Endodermal cell (in vitro differentiated cells): ENCODE results near the gene SPPL3. TPM values are rescaled to one million over a fixed set of nuclear protein-coding genes. Genes with fewer than 3 reads are reported as not detected.
"Not testable (repeated sequence)": the region's sequence is repeated elsewhere in the genome, so short reads cannot be mapped to it uniquely, and the experiment has no call there.

Experiments used
- DNase-seq: peaks from one replicate; pipeline ENCODE4 v3.0.0-alpha.2; 2017
- H3K27ac ChIP-seq: 2 replicates; pipeline ENCODE4 v1.5.1; 2013; ENCODE audit warnings: mild to moderate bottlenecking, low read depth, low read length, moderate library complexity
- H3K27me3 ChIP-seq: 2 replicates; pipeline ENCODE4 v1.6.1; 2013; ENCODE audit warnings: mild to moderate bottlenecking, low read length, moderate library complexity; ENCODE audit not compliant: insufficient read depth, control insufficient read depth, poor library complexity, severe bottlenecking
- H3K36me3 ChIP-seq: 2 replicates; pipeline ENCODE4 v1.7.0; 2013; ENCODE audit warnings: mild to moderate bottlenecking, low read length, moderate library complexity; ENCODE audit not compliant: control insufficient read depth, insufficient read depth
- H3K4me1 ChIP-seq: one replicate; pipeline ENCODE4 v1.7.0; 2013; ENCODE audit warnings: low read length; ENCODE audit not compliant: control insufficient read depth, insufficient read depth
- H3K4me3 ChIP-seq: 2 replicates; pipeline ENCODE4 v1.5.1; 2013; ENCODE audit warnings: mild to moderate bottlenecking, low read length, moderate library complexity
- H3K9ac ChIP-seq: 2 replicates; pipeline ENCODE4 v1.6.1; 2013; ENCODE audit warnings: mild to moderate bottlenecking, low read length, moderate library complexity; ENCODE audit not compliant: poor library complexity, severe bottlenecking; ENCODE audit errors: extremely low read depth
- H3K9me3 ChIP-seq: 2 replicates; pipeline ENCODE4 v1.6.1; 2013; ENCODE audit warnings: mild to moderate bottlenecking, low read length, moderate library complexity; ENCODE audit not compliant: control insufficient read depth
- H3K27ac Mint-ChIP-seq: 2 replicates; pipeline ENCODE4 v1.8.0; 2020; ENCODE audit warnings: mixed read lengths
- H3K27me3 Mint-ChIP-seq: 2 replicates; pipeline ENCODE4 v1.8.0; 2021; ENCODE audit warnings: mild to moderate bottlenecking, mixed read lengths; ENCODE audit not compliant: insufficient read depth
- H3K36me3 Mint-ChIP-seq: 2 replicates; pipeline ENCODE4 v1.8.0; 2020; ENCODE audit warnings: low read depth, mixed read lengths
- H3K4me1 Mint-ChIP-seq: 2 replicates; pipeline ENCODE4 v1.8.0; 2020; ENCODE audit warnings: mixed read lengths
- H3K4me3 Mint-ChIP-seq: 2 replicates; pipeline ENCODE4 v1.8.0; 2020; ENCODE audit warnings: mild to moderate bottlenecking, moderate library complexity, mixed read lengths
- H3K9me3 Mint-ChIP-seq: 2 replicates; pipeline ENCODE4 v1.8.0; 2020; ENCODE audit warnings: mild to moderate bottlenecking, mixed read lengths
- WGBS, 2 experiments: methylation state at CpG; one replicate each; pipeline versions ENCODE4 v1.1.5 to v1.1.7; 2013; ENCODE audit warnings: missing lambda C conversion rate in 2 of 2, mixed read lengths in 1 of 2; ENCODE audit not compliant: insufficient coverage in 1 of 2, insufficient read length in 1 of 2; 5-methylcytosine and 5-hydroxymethylcytosine counted together
- total RNA-seq, 2 donors: library from RNA; stranded (reverse); fragmentation: NEBNext Ultra II Directional in 1 of 2; extraction: Animal tissue kit (Norgen Biotek cat#: 25700) in 1 of 2; gene quantifications; 2 replicates in 1 of 2; 3 replicates in 1 of 2; pipeline ENCODE4 v1.2.1, GENCODE V29; 2021
- TF ChIP-seq, protein P1 (sequence below): fragments of 200-600 bp; sonication (generic); conservative IDR thresholded peaks from 2 replicates; pipeline ENCODE4 v1.5.0; 2021; ENCODE audit warnings: antibody characterized with exemption, mild to moderate bottlenecking

The SPPL3 gene
- total RNA-seq, 2 donors from 2014 or later, result 41.1 to 46.8 TPM

DNA sequence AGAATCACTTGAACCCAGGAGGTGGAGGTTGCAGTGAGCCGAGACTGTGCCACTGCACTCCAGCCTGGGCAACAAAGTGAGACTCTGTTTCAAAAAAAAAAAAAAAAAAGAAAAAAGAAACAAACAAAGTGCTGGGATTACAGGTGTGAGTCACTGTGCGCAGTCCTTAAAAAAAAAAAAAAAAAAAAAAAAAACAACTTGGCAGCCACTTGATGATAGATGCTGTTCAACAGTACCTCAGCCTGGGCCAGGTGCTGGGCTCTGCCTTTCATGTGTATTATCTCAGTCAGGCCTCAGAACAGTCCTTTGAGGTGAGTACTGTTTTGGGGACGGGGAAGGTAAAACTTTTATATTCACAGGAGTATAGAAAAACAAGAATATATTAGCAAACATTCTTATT, 169.0 kb downstream of the SPPL3 start:
- WGBS, 2 experiments, result 89% methylated on average over 1 of the region's 3 CpGs; no CpG with 5 or more reads in 1 of the 2 experiments
- H3K9me3 ChIP-seq, result no peaks in the 10 kb centered on the region

DNA sequence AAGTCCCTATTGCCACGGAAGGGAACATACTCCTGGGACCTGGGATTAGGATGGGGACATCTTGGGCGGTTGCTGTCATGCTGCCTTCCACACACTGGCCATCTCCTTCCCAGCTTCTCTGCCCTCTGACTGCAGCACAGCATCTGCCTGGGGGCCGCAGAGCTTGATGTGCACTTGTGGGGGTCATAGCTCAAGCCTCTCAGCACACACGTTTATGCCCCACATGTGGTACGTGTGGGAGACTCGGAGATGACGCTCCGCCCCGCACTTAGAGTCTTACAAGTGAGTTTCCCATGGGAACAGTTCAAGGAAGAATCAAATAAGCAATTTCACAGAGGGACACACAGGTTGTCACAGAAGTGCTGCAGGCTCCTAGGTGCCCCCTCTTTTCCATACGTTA, 169.9 kb downstream of the SPPL3 start:
- Histone ChIP-seq H3K27ac (no peak overlapping the region), H3K27me3 (no peaks in the 10 kb centered on the region), H3K36me3 (no peaks in the 10 kb centered on the region), H3K9ac (no peak overlapping the region), H3K9me3 (no peaks in the 10 kb centered on the region), H3K4me3 (no peak overlapping the region), H3K4me1 (no peaks in the 10 kb centered on the region)
- DNase-seq, result no peak
- TF ChIP-seq, protein P1, sequence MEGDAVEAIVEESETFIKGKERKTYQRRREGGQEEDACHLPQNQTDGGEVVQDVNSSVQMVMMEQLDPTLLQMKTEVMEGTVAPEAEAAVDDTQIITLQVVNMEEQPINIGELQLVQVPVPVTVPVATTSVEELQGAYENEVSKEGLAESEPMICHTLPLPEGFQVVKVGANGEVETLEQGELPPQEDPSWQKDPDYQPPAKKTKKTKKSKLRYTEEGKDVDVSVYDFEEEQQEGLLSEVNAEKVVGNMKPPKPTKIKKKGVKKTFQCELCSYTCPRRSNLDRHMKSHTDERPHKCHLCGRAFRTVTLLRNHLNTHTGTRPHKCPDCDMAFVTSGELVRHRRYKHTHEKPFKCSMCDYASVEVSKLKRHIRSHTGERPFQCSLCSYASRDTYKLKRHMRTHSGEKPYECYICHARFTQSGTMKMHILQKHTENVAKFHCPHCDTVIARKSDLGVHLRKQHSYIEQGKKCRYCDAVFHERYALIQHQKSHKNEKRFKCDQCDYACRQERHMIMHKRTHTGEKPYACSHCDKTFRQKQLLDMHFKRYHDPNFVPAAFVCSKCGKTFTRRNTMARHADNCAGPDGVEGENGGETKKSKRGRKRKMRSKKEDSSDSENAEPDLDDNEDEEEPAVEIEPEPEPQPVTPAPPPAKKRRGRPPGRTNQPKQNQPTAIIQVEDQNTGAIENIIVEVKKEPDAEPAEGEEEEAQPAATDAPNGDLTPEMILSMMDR, result no peak
- Mint-ChIP-seq H3K4me1 (no peaks in the 10 kb centered on the region), H3K27me3 (no peaks in the 10 kb centered on the region), H3K36me3 (peaks cover 32% of the 10 kb centered on the region), H3K4me3 (no peak overlapping the region), H3K27ac (no peak overlapping the region), H3K9me3 (peaks cover 24% of the 10 kb centered on the region)
- WGBS, 2 experiments, result 92 to 93% methylated on average over 10 of the region's 10 CpGs

More for the DNA sequence above, 169.0 kb downstream of the SPPL3 start:
- H3K4me3 Mint-ChIP-seq, result no peak overlapping the region
- no peak for DNase-seq
- no peaks in the 10 kb centered on the region for H3K27me3 ChIP-seq
- no peak overlapping the region for H3K27ac ChIP-seq
- no peaks in the 10 kb centered on the region for H3K4me1 Mint-ChIP-seq
- H3K9me3 Mint-ChIP-seq, result peaks cover 24% of the 10 kb centered on the region
- no peak overlapping the region for H3K4me3 ChIP-seq
- H3K27ac Mint-ChIP-seq, result no peak overlapping the region
- TF ChIP-seq, protein P1, result no peak
- H3K36me3 Mint-ChIP-seq, result peaks cover 24% of the 10 kb centered on the region
- no peaks in the 10 kb centered on the region for H3K27me3 Mint-ChIP-seq
- no peaks in the 10 kb centered on the region for H3K4me1 ChIP-seq
- H3K36me3 ChIP-seq, result no peaks in the 10 kb centered on the region
- no peak overlapping the region for H3K9ac ChIP-seq

DNA sequence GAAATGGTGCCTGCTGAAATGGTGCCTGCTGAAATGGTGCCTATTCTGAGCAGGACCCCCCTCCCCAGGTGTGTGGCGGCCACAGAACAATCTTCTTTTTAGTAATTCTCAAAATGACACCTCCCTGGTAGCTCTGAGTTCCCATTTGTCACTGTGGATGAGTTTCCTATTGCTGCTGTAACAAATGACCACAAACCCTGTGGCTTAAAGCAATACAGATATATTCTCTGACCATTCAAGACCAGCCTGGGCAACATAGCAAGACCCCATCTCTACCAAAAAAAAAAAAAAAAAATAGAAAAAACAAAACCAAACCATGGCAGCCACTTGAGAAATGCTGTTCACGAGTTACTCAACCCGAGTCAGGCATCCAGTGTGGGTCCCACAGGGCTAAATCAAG, 170.6 kb downstream of the SPPL3 start:
- 92 to 94% methylated on average over 2 to 3 of the region's 3 CpGs for WGBS, 2 experiments
- no peak overlapping the region for H3K27ac Mint-ChIP-seq
- H3K36me3 Mint-ChIP-seq, result peaks cover 36% of the 10 kb centered on the region
- no peak overlapping the region for H3K27ac ChIP-seq
- H3K9me3 ChIP-seq, result no peaks in the 10 kb centered on the region
- H3K27me3 ChIP-seq, result no peaks in the 10 kb centered on the region
- H3K36me3 ChIP-seq, result no peaks in the 10 kb centered on the region
- H3K9ac ChIP-seq, result no peak overlapping the region
- no peaks in the 10 kb centered on the region for H3K4me1 Mint-ChIP-seq
- no peak overlapping the region for H3K4me3 ChIP-seq
- no peaks in the 10 kb centered on the region for H3K4me1 ChIP-seq
- no peaks in the 10 kb centered on the region for H3K27me3 Mint-ChIP-seq
- no peak for DNase-seq
- H3K4me3 Mint-ChIP-seq, result no peak overlapping the region
- H3K9me3 Mint-ChIP-seq, result peaks cover 24% of the 10 kb centered on the region
- TF ChIP-seq, protein P1, result no peak

DNA sequence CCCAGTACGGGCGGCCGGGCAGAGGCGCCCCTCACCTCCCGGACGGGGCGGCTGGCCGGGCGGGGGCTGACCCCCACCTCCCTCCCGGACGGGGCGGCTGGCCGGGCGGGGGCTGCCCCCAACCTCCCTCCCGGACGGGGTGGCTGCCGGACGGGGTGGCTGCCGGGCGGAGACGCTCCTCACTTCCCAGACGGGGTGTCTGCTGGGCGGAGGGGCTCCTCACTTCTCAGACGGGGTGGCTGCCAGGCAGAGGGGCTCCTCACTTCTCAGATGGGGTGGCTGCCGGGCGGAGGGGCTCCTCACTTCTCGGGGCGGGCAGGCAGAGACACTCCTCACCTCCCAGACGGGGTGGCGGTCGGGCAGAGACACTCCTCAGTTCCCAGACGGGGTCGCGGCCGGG, 172.0 kb downstream of the SPPL3 start:
- WGBS, 2 experiments, result 74 to 97% methylated on average over 7 to 31 of the region's 35 CpGs
- not testable (repeated sequence) for H3K4me3 Mint-ChIP-seq

More for the DNA sequence above, 172.0 kb downstream of the SPPL3 start:
- H3K9me3 ChIP-seq, H3K27me3 ChIP-seq, H3K27me3 Mint-ChIP-seq, H3K36me3 ChIP-seq, H3K4me3 ChIP-seq, H3K4me1 ChIP-seq, H3K27ac Mint-ChIP-seq, H3K27ac ChIP-seq, H3K9ac ChIP-seq, H3K4me1 Mint-ChIP-seq, DNase-seq: not testable (repeated sequence)
- Mint-ChIP-seq H3K9me3 (peaks cover 24% of the 10 kb centered on the region), H3K36me3 (peaks cover 39% of the 10 kb centered on the region)
